Measurements from ENCODE around the gene SCAI. TPM values are rescaled to one million over a fixed set of nuclear protein-coding genes. Genes with fewer than 3 reads are reported as not detected.
A peak's percentile ranks its signal among the peaks of the same experiment; 100 is the strongest.

The SCAI gene
- total and polyA plus RNA-seq, 2 donors (not counting 1 experiment from before 2014, with no cell fraction given), result 5.4 to 9.7 TPM

DNA sequence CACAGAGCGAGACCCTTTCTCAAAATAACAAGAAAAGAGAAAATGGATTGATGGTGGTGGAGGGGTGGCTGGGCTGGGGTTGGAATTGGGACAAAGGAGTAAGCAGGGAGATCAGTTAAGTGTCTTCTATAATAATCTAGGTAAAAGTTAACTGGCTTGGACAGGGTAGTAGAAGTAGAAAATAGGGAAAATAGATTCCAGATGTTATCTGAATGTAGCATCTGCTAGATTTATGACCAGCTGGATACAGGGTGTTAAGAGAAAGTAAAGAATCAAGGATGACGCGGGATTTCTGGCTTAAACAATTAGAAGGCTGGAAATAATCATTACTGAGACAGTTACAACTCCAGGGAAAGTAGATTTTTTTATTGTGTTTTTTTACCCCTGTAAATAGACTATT lies 33.3 kb upstream of the SCAI start:
- H3K27ac ChIP-seq (ENCODE audit: insufficient read depth, low read length), result no peak overlapping the region
- no peak overlapping the region for H3K4me3 ChIP-seq (replicated peaks in 1 of 4; ENCODE audit: control extremely low read depth in 1 of 4, insufficient read depth in 1 of 4, low read depth in 3 of 4, low read length in 4 of 4)
- DNase-seq (ENCODE audit: low read depth in 2 of 2), result no peak
- no peak overlapping the region for H3K9ac ChIP-seq (ENCODE audit: insufficient read depth, low read length)
- H3K4me1 ChIP-seq (ENCODE audit: control insufficient read depth, extremely low read depth, insufficient read depth, low read length), result peaks cover 6% of the 10 kb centered on the region
- H3K79me2 ChIP-seq (ENCODE audit: control insufficient read depth, insufficient read depth, low read length), result peaks cover 60% of the 10 kb centered on the region
- no peaks in the 10 kb centered on the region for H3K9me3 ChIP-seq (ENCODE audit: control insufficient read depth, insufficient read depth, low read depth, low read length)
- H3K36me3 ChIP-seq (ENCODE audit: control insufficient read depth, insufficient read depth, low read length), result no peaks in the 10 kb centered on the region
- no peak for TF ChIP-seq CTCF (conservative IDR thresholded peaks at IDR 0.05 in 1 of 2, IDR thresholded peaks at IDR 0.05 in 1 of 2; ENCODE audit: low read depth in 1 of 2, low read length in 2 of 2)
- TF ChIP-seq EZH2 (IDR thresholded peaks at IDR 0.05; ENCODE audit: low read length, missing control alignments), result no peak
- H3K27me3 ChIP-seq (ENCODE audit: control insufficient read depth, insufficient read depth, low read length), result no peaks in the 10 kb centered on the region
- H3K4me2 ChIP-seq (ENCODE audit: extremely low read depth, insufficient read depth, low read length), result no peak overlapping the region
- H2AFZ ChIP-seq (ENCODE audit: low read length), result no peak overlapping the region
- H4K20me1 ChIP-seq (ENCODE audit: control insufficient read depth, extremely low read depth, insufficient read depth, low read length), result no peaks in the 10 kb centered on the region

- Histone ChIP-seq H3K9ac (ENCODE audit: insufficient read depth, low read length) (no peak overlapping the region), H2AFZ (ENCODE audit: low read length) (no peak overlapping the region), H3K36me3 (ENCODE audit: control insufficient read depth, insufficient read depth, low read length) (no peaks in the 10 kb centered on the region), H3K9me3 (ENCODE audit: control insufficient read depth, insufficient read depth, low read depth, low read length) (no peaks in the 10 kb centered on the region), H4K20me1 (ENCODE audit: control insufficient read depth, extremely low read depth, insufficient read depth, low read length) (no peaks in the 10 kb centered on the region), H3K27ac (ENCODE audit: insufficient read depth, low read length) (peak overlapping the region; percentile 22), H3K4me2 (ENCODE audit: extremely low read depth, insufficient read depth, low read length) (no peak overlapping the region), H3K4me1 (ENCODE audit: control insufficient read depth, extremely low read depth, insufficient read depth, low read length) (peaks cover 8% of the 10 kb centered on the region), H3K27me3 (ENCODE audit: control insufficient read depth, insufficient read depth, low read length) (no peaks in the 10 kb centered on the region), H3K79me2 (ENCODE audit: control insufficient read depth, insufficient read depth, low read length) (peaks cover 28% of the 10 kb centered on the region), H3K4me3 (replicated peaks in 1 of 4; ENCODE audit: control extremely low read depth in 1 of 4, insufficient read depth in 1 of 4, low read depth in 3 of 4, low read length in 4 of 4) (no peak overlapping the region)
- TF ChIP-seq EZH2 (IDR thresholded peaks at IDR 0.05; ENCODE audit: low read length, missing control alignments) (no peak), CTCF (conservative IDR thresholded peaks at IDR 0.05 in 1 of 2, IDR thresholded peaks at IDR 0.05 in 1 of 2; ENCODE audit: low read depth in 1 of 2, low read length in 2 of 2) (no peak)
- DNase-seq (ENCODE audit: low read depth in 2 of 2), result peak; percentile 34 to 47
Measured at GRCh38 chr9:125172031-125172755, 28.9 kb upstream of the SCAI start.

GRCh38 chr9:125169895-125170294 lies 26.6 kb upstream of the SCAI start:
- H3K4me2 ChIP-seq (ENCODE audit: extremely low read depth, insufficient read depth, low read length), result no peak overlapping the region
- H2AFZ ChIP-seq (ENCODE audit: low read length), result no peak overlapping the region
- no peaks in the 10 kb centered on the region for H3K36me3 ChIP-seq (ENCODE audit: control insufficient read depth, insufficient read depth, low read length)
- no peak overlapping the region for H3K9ac ChIP-seq (ENCODE audit: insufficient read depth, low read length)
- H3K79me2 ChIP-seq (ENCODE audit: control insufficient read depth, insufficient read depth, low read length), result peaks cover 19% of the 10 kb centered on the region
- no peak overlapping the region for H3K27ac ChIP-seq (ENCODE audit: insufficient read depth, low read length)
- H4K20me1 ChIP-seq (ENCODE audit: control insufficient read depth, extremely low read depth, insufficient read depth, low read length), result no peaks in the 10 kb centered on the region
- no peaks in the 10 kb centered on the region for H3K27me3 ChIP-seq (ENCODE audit: control insufficient read depth, insufficient read depth, low read length)
- H3K4me1 ChIP-seq (ENCODE audit: control insufficient read depth, extremely low read depth, insufficient read depth, low read length), result peaks cover 10% of the 10 kb centered on the region
- no peak for DNase-seq (ENCODE audit: low read depth in 2 of 2)
- no peaks in the 10 kb centered on the region for H3K9me3 ChIP-seq (ENCODE audit: control insufficient read depth, insufficient read depth, low read depth, low read length)
- no peak overlapping the region for H3K4me3 ChIP-seq (replicated peaks in 1 of 4; ENCODE audit: control extremely low read depth in 1 of 4, insufficient read depth in 1 of 4, low read depth in 3 of 4, low read length in 4 of 4)
- TF ChIP-seq CTCF (conservative IDR thresholded peaks at IDR 0.05 in 1 of 2, IDR thresholded peaks at IDR 0.05 in 1 of 2; ENCODE audit: low read depth in 1 of 2, low read length in 2 of 2) (no peak), EZH2 (IDR thresholded peaks at IDR 0.05; ENCODE audit: low read length, missing control alignments) (no peak)
